Memory B cell (primary cell): ENCODE results near the gene ITIH3.

ENCODE experiments used
- ATAC-seq: fragments of 150-1000 bp; cut with Tn5 transposase; 2 replicates; pipeline ENCODE4 v1.10.0; 2021; ENCODE audit warnings: low read depth, mild to moderate bottlenecking, moderate library complexity
- DNase-seq, 2 donors: peaks; one replicate each; pipeline ENCODE4 v3.0.0; 2022; ENCODE audit warnings: low spot score in 2 of 2
- H3K27ac Mint-ChIP-seq: one replicate; pipeline ENCODE4 v1.8.0; 2022; ENCODE audit warnings: mild to moderate bottlenecking, moderate library complexity, mixed read lengths
- H3K27me3 Mint-ChIP-seq: one replicate; pipeline ENCODE4 v1.8.0; 2022; ENCODE audit warnings: mixed read lengths
- H3K36me3 Mint-ChIP-seq: one replicate; pipeline ENCODE4 v1.8.0; 2022; ENCODE audit warnings: mild to moderate bottlenecking, mixed read lengths
- H3K4me1 Mint-ChIP-seq: one replicate; pipeline ENCODE4 v1.8.0; 2022; ENCODE audit warnings: mixed read lengths
- H3K4me3 Mint-ChIP-seq: one replicate; pipeline ENCODE4 v1.8.0; 2022; ENCODE audit warnings: mild to moderate bottlenecking, moderate library complexity, mixed read lengths
- H3K9me3 Mint-ChIP-seq: one replicate; pipeline ENCODE4 v1.8.0; 2022; ENCODE audit warnings: mixed read lengths

Gene ITIH3

GRCh38 chr3:52793702-52794611 is 639 bp upstream of the ITIH3 start:
- H3K27me3 Mint-ChIP-seq = peaks cover 5% of the 10 kb centered on the region
- H3K4me3 Mint-ChIP-seq = no peak overlapping the region
- no peak overlapping the region for H3K27ac Mint-ChIP-seq
- H3K4me1 Mint-ChIP-seq = no peaks in the 10 kb centered on the region
- H3K9me3 Mint-ChIP-seq = no peaks in the 10 kb centered on the region
- DNase-seq = no peak
- ATAC-seq = no peak
- H3K36me3 Mint-ChIP-seq = no peaks in the 10 kb centered on the region

GRCh38 chr3:52795298-52795900 is 803 bp downstream of the ITIH3 start:
- Mint-ChIP-seq H3K27ac (no peak overlapping the region), H3K9me3 (no peaks in the 10 kb centered on the region), H3K4me1 (no peaks in the 10 kb centered on the region), H3K27me3 (peaks cover 3% of the 10 kb centered on the region), H3K36me3 (no peaks in the 10 kb centered on the region), H3K4me3 (no peak overlapping the region)
- no peak for DNase-seq
- no peak for ATAC-seq

DNA sequence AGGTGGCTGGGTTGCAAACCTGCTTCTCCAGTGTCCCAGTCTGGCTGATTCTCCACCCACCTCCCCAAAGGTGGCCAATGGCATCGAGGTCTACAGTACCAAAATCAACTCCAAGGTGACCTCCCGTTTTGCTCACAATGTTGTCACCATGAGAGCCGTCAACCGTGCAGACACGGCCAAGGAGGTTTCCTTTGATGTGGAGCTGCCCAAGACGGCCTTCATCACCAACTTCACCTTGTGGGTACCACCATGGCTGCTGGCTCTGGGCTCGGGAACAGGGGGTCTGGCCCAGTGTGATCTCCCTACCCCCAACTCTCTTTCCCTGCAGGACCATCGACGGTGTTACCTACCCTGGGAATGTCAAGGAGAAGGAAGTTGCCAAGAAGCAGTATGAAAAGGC is 1.8 kb downstream of the ITIH3 start:
- no peak overlapping the region for H3K27ac Mint-ChIP-seq
- peaks cover 3% of the 10 kb centered on the region for H3K27me3 Mint-ChIP-seq
- DNase-seq (no peak), ATAC-seq (no peak)
- H3K36me3 Mint-ChIP-seq = no peaks in the 10 kb centered on the region
- H3K9me3 Mint-ChIP-seq = no peaks in the 10 kb centered on the region
- H3K4me3 Mint-ChIP-seq = no peak overlapping the region
- no peaks in the 10 kb centered on the region for H3K4me1 Mint-ChIP-seq

DNA sequence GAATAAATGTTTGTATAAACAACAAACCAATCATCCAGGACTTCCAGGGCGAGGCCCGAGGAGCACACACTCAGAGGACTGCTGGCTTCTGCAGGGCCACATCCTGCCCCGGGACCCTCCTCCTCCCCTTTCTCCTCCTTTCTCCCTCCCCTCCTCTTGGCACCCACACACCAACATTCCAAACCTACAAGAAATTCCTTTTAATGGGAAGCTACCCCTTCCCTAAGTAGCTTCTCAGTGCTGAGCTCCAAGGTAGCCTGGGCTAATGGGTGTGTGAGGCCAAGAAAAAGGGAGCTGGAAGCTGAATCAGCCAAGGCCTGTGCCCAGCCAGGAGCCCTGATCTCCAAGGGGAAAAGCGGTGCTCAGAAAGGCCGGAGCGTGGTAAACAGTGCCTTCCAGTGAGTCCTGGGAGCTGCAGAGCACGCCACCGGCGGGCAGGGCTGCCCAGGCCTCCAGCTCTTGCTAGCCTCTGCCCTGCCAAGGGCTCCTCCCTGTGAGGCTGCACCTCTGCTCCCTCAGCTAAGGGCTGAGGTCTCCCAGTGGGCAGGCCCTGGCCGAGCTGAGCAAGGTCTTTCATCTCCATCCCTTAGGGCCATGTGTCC is 3.9 kb downstream of the ITIH3 start:
- Mint-ChIP-seq H3K27me3 (no peaks in the 10 kb centered on the region), H3K4me3 (no peak overlapping the region), H3K27ac (no peak overlapping the region), H3K4me1 (no peaks in the 10 kb centered on the region), H3K9me3 (no peaks in the 10 kb centered on the region), H3K36me3 (no peaks in the 10 kb centered on the region)
- ATAC-seq = no peak
- DNase-seq = no peak

DNA sequence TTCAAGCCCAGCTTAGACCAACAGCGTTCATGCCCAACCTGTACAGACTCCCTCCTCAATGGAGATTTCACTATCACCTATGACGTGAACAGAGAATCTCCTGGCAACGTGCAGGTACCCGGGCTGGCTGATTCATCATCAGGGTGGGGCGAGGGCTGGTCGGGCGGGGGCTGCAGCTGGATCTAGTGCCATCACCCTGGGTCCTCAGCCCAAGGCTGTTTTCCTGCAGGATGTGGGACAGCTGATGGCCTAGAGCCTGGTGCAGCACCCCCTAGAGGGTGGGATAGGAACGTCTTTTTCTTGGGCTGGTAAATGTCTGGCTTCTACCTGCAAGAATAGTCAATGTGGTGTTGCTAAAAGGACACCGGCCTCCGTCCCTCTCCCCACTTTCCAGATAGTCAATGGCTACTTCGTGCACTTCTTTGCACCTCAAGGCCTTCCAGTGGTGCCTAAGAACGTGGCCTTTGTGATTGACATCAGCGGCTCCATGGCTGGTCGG is 4.4 kb downstream of the ITIH3 start:
- H3K27ac Mint-ChIP-seq = no peak overlapping the region
- ATAC-seq (peak; percentile 32), DNase-seq (no peak)
- H3K36me3 Mint-ChIP-seq = no peaks in the 10 kb centered on the region
- no peaks in the 10 kb centered on the region for H3K4me1 Mint-ChIP-seq
- no peaks in the 10 kb centered on the region for H3K9me3 Mint-ChIP-seq
- peaks cover under 1% of the 10 kb centered on the region for H3K27me3 Mint-ChIP-seq
- H3K4me3 Mint-ChIP-seq = no peak overlapping the region

DNA sequence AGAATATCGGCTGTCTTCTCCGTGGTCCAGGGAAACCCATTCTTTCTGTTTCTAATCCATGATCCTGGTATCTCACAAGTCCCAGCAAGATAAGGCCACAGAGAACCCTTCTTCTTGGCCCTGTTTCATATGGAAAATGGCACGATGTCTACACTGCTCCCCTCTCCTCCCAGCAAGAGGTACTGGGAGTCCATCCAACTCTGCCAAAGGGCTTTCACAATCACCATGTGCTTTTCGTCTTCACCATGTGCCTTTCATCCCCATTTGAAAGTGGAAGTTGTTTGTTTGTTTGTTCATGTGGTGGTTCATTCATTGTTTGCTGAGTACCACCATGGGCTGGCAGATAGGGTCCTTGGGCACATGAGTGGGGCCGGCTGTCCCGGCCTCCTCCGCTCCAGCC is 5.5 kb downstream of the ITIH3 start:
- no peaks in the 10 kb centered on the region for H3K4me1 Mint-ChIP-seq
- DNase-seq = no peak
- H3K36me3 Mint-ChIP-seq = no peaks in the 10 kb centered on the region
- no peak overlapping the region for H3K27ac Mint-ChIP-seq
- H3K9me3 Mint-ChIP-seq = no peaks in the 10 kb centered on the region
- no peak overlapping the region for H3K4me3 Mint-ChIP-seq
- peaks cover 3% of the 10 kb centered on the region for H3K27me3 Mint-ChIP-seq
- no peak for ATAC-seq

- Mint-ChIP-seq H3K4me1 (no peaks in the 10 kb centered on the region), H3K36me3 (no peaks in the 10 kb centered on the region), H3K27me3 (peaks cover 6% of the 10 kb centered on the region), H3K9me3 (no peaks in the 10 kb centered on the region), H3K4me3 (no peak overlapping the region), H3K27ac (no peak overlapping the region)
- no peak for DNase-seq
- no peak for ATAC-seq
Measured at GRCh38 chr3:52801839-52802238, 7.2 kb downstream of the ITIH3 start.

DNA sequence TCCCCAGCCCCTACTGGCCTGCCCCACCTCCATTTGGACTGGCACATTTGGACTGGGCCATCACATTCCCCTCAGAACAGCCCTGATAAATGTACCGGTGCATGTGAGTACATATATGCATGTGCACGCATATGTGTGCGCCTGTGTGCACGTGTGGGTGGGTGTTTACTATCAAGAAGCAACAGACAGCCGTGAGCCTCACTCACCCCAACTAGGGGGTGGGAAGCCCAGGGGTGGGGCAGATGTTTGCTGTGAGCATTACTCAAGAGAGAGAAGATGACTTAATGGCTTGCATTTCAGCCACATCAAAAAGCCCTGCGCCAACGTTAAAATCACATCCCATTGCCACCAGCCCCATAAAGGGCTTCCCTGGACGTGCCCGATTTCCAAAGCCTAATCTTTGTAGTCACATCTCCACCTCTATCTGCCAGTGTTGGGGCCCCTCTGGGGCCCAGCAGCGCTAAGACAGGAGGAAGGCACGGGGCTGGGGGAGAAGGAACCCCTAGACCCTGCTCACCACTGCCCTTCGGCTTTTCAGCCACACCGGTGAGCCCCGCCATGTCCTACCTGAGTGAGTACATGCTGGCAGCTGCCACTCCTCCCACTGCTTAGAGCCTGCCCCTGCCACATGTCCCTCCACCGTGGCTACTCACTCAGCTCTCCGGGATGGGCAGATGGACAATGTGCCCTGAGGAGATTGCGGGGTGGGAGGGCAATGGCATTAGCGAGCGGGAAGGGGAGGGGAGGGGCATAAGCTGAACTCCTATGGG is 10.9 kb downstream of the ITIH3 start:
- Mint-ChIP-seq H3K4me3 (no peak overlapping the region), H3K4me1 (peaks cover 4% of the 10 kb centered on the region), H3K36me3 (no peaks in the 10 kb centered on the region), H3K27me3 (peaks cover 12% of the 10 kb centered on the region), H3K9me3 (peaks cover 2% of the 10 kb centered on the region), H3K27ac (no peak overlapping the region)
- no peak for ATAC-seq
- DNase-seq = no peak

DNA sequence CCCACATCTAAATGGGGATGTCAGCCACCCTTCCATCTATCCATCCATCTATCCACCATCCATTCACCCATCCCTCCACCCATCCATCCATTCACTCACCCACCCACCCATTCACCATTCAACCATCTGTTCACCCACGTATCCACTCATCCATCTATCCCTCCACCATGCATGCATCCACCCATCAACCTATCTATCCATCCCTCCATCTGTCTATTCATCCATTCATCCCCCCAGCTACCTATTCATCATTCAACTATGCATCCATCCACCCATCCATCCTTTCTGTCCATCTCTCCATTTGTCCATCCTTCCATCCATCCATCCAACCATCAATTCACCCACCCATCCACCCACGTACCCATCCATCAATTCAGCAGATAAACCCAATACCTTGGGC is 14.6 kb downstream of the ITIH3 start:
- Mint-ChIP-seq H3K4me3 (no peak overlapping the region), H3K4me1 (peaks cover 4% of the 10 kb centered on the region), H3K27ac (no peak overlapping the region), H3K27me3 (peaks cover 9% of the 10 kb centered on the region), H3K36me3 (no peaks in the 10 kb centered on the region), H3K9me3 (peaks cover 2% of the 10 kb centered on the region)
- no peak for DNase-seq
- no peak for ATAC-seq

DNA sequence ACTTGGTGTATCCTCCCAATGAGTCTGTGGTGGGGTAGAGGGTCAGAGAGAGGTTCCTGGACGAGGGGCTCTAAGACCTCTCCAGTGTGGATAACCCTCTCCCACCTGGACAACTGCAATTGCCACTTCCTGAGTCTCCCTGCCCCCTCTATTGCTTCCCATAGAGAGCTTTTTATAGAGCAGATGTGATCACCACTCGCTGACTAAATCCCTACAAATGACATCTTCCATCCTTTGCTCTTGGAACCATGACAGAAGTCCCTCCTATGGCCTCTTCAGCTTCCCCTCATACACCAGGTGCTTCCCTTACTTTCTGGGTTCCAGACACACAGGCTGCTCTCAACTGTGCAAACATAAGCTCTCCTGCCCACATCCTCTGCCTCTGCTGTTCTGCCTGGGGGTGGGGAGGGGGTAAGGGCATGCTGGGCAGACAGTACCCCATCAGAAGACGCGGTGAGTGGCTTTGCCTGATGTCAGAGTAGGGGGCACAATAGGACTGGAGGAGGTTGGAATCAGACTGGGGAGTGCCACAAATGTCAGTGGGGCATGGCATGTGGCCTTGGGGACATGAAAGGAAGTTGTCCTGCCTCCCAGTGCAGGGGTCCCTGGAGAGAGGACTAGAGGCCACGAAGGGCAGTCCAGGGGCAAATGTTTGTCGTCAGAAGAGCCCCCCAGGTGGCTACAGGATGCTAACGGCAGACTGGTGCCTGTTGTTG is 15.2 kb downstream of the ITIH3 start:
- no peak overlapping the region for H3K27ac Mint-ChIP-seq
- no peak for ATAC-seq
- H3K9me3 Mint-ChIP-seq = peaks cover 2% of the 10 kb centered on the region

GRCh38 chr3:52810923-52811322 is 16.3 kb downstream of the ITIH3 start:
- H3K9me3 Mint-ChIP-seq = peaks cover 2% of the 10 kb centered on the region
- ATAC-seq (no peak), DNase-seq (no peak)
- no peak overlapping the region for H3K27ac Mint-ChIP-seq
- H3K36me3 Mint-ChIP-seq = no peaks in the 10 kb centered on the region
- H3K27me3 Mint-ChIP-seq = peaks cover 9% of the 10 kb centered on the region
- H3K4me3 Mint-ChIP-seq = no peak overlapping the region
- H3K4me1 Mint-ChIP-seq = peaks cover 4% of the 10 kb centered on the region

More for the DNA sequence above, 15.2 kb downstream of the ITIH3 start:
- H3K27me3 Mint-ChIP-seq = peaks cover 9% of the 10 kb centered on the region
- no peak overlapping the region for H3K4me3 Mint-ChIP-seq
- DNase-seq = no peak
- H3K4me1 Mint-ChIP-seq = peaks cover 4% of the 10 kb centered on the region
- no peaks in the 10 kb centered on the region for H3K36me3 Mint-ChIP-seq

DNA sequence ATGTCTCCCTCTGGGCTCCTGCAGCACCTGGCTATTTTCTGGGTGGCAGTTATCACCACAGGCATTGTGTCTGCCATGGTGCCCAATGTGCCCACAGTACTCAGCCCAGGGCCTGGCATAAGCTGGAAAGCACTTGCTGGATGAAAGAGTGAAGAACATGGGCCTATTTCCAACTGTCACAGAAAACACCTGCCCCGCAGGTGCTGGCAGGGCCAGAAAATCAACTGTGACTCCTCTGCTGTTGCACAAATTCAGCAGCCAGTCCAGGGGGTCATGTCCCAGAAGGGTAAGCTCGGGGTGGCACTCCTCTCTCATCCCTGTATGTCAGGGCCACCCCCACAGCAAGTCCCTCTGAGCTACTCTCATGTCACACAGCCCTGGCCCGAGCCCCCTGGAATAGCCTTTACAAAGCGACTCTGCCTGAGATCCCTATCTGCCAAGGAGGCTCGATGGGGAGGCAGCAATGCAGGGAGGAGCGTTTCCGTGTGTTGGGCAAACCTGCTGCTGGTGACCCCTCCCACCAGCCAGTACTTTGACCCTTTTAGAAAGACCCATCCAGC is 16.9 kb downstream of the ITIH3 start:
- H3K27ac Mint-ChIP-seq = no peak overlapping the region

GRCh38 chr3:52813810-52814209 is 19.2 kb downstream of the ITIH3 start:
- DNase-seq = no peak
- H3K4me3 Mint-ChIP-seq = no peak overlapping the region
- H3K9me3 Mint-ChIP-seq = peaks cover 2% of the 10 kb centered on the region
- no peak overlapping the region for H3K27ac Mint-ChIP-seq
- H3K36me3 Mint-ChIP-seq = no peaks in the 10 kb centered on the region
- peaks cover 4% of the 10 kb centered on the region for H3K27me3 Mint-ChIP-seq
- ATAC-seq = no peak
- H3K4me1 Mint-ChIP-seq = peaks cover 4% of the 10 kb centered on the region

More for the DNA sequence above, 16.9 kb downstream of the ITIH3 start:
- ATAC-seq = no peak
- Mint-ChIP-seq H3K36me3 (no peaks in the 10 kb centered on the region), H3K4me3 (no peak overlapping the region), H3K4me1 (peaks cover 4% of the 10 kb centered on the region), H3K9me3 (peaks cover 2% of the 10 kb centered on the region), H3K27me3 (peaks cover 8% of the 10 kb centered on the region)
- no peak for DNase-seq
